Measurements from ENCODE around the gene BMAL2.

BMAL2 gene

GRCh38 chr12:27324530-27324929 is 8.1 kb upstream of the BMAL2 start:
- no peak for DNase-seq

- DNase-seq, result no peak
Measured at GRCh38 chr12:27330846-27331245, 1.8 kb upstream of the BMAL2 start.

GRCh38 chr12:27331291-27331926 is 1.2 kb upstream of the BMAL2 start:
- DNase-seq, result no peak

GRCh38 chr12:27331927-27332324 is 710 bp upstream of the BMAL2 start:
- no peak for DNase-seq

GRCh38 chr12:27332407-27332713 is 276 bp upstream of the BMAL2 start:
- DNase-seq, result peak; percentile 78

DNA sequence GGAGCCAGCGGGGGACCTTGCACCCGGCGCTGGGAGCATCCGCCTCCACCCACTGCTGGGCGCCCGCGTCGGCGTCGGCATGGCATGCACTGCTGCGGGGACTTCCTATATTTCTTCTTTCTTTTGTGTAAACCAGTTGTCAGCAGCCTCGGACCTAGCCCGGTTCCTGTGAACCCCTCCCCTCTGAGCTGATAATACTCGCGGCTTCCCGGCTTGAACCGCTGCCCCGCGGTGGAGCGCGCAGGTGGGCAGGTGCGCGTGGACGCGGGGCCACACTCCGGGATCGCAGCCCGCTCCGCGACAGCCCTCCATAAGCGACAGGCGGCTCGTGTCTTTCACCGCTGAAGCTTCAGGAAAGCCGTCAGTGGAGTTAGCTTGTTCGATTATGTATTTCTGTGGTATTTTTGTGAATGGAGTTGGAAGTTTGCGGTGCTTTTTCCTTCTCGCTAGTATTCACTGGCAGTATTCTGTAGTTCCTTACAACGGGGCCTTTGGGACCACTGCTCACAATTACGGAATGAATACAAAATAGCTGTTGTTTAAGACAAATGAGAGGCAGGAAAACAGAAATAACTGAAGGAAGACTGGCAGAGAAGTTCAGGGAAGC is 870 bp downstream of the BMAL2 start:
- peak; percentile 74 for DNase-seq

DNA sequence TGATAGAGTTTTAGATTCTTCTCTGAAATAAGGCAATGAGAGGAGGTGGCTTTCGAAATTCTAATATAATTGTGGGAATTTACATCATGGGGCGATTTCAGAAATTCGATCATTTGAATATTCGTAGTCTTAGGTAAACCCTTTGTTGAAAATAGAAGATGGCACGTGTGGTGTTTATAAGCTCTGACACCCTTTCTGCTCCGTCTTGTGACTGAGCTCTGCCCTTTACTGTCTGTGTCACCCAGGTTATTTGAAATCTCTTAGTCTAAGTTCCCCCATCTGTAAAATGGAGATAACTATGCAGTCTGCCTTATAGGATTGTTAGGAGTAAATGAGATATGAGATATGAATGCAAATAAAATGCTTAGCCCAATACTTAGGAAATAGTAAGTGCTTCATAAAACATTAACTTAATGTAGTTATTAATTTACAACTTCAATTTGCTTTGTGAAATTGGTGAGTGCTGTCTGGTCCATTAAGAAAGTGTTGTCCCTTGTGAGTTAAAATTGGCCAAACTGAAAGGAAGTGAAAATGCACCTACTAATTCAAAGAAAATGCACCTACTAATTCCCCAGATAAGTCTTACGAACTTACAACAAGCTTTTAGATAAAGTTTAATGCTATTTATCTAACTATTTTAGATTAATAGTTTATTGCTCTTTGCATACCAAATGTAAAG is 1.5 kb downstream of the BMAL2 start:
- DNase-seq, result no peak

GRCh38 chr12:27334721-27335082 is 2.1 kb downstream of the BMAL2 start:
- no peak for DNase-seq

DNA sequence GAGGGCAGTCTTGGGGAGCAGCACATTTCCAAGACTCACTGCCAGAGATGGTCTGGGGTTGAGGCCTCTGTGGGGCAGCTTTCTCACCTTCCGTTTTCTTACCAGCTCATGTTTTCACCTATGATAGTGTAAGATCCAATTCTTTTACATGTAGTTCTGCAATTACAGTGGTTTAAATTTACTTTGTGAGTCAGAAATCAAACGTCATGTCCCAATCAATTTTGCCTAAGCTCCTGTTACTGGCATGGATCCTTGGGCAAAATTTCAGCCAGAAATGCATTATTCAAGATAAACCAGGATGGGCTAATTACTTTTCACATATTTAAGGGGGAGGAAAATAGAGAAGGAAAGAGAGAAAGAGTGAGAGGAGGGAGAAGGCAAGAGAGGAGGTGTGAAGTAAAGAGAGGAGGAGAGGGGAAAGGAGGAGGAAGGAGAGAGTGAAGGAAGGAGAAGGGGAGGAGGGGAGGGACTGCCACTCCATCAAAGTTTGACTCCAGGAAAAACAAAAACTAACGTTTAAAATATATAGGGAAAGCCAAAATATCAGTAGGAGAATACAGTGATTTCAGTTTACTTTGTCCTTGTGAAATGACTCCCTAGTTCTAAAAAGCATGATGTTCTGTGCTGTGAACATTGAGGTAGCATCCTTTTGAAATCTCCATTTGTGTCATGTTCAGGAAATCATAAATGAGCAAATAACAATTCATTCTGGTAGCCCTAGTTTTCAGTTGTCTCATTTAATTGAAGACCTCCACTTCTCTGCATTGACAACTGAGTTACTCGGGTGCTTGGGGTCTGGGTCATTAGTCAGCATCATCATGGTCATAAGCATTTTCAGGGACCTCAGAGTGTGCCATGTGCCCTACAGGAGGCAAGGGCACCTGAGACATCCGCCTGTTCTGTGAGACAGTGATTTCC is 3.0 kb downstream of the BMAL2 start:
- no peak for DNase-seq

DNA sequence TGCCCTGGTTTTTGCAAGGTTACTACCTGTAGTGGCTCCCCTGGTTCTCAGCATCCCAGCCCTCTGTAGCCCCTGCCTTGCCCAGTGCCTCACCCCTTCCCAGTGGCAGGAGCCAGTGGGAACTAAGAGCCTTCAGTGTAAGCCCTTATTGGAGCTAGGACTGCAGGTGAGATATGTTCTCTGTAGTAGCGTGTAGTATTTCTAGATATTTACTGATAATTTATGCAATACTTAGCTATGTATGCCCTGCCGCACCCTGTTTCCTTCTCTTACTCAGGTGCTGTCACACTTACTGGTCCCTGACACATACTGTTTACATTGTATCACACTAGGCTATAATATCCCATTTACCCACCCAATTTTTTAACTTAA is 3.6 kb downstream of the BMAL2 start:
- DNase-seq, result no peak

DNA sequence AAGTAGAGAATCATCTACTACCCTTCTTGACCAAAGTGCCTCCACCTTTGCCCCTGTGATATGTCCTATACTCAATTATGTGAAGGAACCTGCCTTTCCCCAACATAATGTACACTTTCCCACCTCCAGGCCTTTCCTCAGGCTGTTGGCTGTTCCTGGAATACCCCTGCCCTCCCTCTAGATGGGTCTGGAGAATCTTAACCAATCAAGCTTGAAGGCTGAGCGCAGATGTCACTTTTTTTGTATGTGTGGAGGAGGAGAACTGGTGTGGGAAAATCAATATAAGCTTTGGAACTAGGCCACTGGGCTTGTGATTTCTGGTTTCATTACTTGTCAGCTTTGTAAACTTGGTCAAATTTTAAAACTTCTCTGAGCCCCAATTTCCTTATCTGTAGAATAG is 4.7 kb downstream of the BMAL2 start:
- DNase-seq, result no peak

GRCh38 chr12:27338473-27338872 is 5.8 kb downstream of the BMAL2 start:
- DNase-seq, result no peak

GRCh38 chr12:27340971-27341370 is 8.3 kb downstream of the BMAL2 start:
- no peak for DNase-seq

- no peak for DNase-seq
Measured at GRCh38 chr12:27342536-27342935, 9.9 kb downstream of the BMAL2 start.

DNA sequence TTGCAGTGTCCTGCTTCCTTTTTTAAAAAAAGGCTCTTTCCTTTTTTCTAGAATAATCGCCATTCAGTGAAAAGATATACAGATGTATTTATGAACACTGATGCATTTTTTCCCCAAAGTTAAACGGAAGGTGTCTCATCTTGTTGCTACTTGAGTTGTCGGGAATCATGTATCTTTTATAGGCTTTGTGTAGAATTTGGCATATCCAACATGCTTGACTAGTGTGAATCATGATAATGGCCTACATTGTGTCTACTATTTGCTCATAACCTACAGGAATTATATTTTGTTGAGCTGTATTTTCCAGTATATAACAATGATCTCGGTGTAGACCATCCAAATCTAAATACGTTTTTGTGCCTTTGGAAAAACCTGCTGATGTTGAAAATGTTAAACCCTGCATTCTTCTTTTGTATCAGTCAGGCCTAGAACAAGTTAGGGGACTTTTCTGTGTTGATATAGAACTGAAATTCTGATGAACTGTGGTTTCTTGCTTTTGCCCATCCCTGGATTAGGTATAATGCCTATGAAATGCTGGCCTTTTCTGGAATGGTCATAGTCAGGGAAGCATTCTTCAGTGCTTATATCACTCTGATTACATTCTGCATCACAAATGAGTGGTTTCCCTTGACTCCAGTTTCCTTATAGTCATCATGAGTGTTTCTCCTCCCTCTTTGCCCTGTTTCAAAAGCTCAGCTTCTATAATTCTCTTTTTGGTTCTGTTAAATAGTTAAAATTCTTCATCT is 10.8 kb downstream of the BMAL2 start:
- DNase-seq, result no peak

DNA sequence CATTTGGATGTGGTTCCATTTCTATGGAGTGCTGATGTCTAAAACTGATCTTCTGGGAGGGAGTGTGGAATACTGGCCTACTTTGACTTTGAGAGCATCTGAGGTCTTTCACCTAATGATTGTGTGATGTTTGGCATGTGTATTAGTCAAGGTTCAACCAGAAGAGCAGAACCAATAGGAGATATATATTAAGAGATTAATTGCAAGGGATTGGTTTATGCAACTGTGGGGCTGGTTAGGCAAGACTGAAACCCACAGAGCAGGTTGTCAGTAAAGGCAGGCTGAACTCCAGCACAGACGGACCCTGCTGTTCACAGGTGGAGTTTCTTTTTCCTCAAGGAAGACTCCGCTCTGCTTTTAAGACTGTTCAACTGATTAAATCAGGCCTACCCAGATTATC is 11.6 kb downstream of the BMAL2 start:
- no peak for DNase-seq

- DNase-seq, result no peak
Measured at GRCh38 chr12:27344760-27345159, 12.1 kb downstream of the BMAL2 start.

DNA sequence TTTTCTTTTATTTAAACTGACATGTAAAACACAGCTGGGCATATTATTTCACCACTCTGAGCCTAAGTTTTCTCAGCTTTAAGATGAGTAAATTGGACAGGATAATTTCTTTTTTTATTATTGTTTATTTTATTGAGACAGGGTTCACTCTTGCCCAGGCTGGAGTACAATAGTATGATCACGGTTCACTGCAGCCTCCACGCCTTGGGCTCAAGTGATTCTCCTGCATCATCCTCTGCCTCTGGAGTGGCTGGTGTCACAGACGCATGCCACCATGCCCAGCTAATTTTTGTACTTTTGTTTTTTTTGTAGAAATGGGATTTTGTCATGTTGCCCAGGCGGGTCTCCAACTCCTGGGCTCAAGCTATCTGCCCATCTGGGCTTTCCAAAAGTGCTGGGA is 12.7 kb downstream of the BMAL2 start:
- no peak for DNase-seq

- DNase-seq, result no peak
Measured at GRCh38 chr12:27347779-27348178, 15.1 kb downstream of the BMAL2 start.

GRCh38 chr12:27351476-27351875 is 18.8 kb downstream of the BMAL2 start:
- no peak for DNase-seq

DNA sequence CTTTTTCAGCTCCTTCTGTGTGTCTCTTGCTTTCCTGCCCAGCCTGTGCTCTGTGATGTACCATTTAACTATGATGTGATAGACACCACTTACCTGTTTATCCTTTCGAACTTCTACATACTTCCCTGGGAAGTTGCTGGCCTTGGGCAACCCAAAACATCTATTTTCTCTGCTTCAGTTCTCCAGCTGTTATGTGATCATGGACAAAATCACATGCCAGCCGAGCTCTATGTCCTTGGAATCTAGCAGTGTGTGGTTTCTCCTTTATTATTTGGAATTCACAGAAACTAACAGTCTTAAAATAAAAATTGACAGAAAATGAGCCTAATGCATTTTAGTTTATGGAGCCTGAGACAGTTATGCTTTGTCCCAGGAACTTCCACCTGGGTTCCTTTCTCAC is 22.9 kb downstream of the BMAL2 start:
- DNase-seq, result no peak

GRCh38 chr12:27355979-27356378 is 23.3 kb downstream of the BMAL2 start:
- DNase-seq, result no peak

Data from retina (tissue), 1 donor.